ENCODE data around the gene IL12RB2.

The IL12RB2 gene

GRCh38 chr1:67316180-67316902 lies 8.7 kb downstream of the IL12RB2 start:
- no peak overlapping the region for H3K27ac ChIP-seq (replicated peaks; ENCODE audit: low read length)
- no peak overlapping the region for H2BK15ac ChIP-seq (ENCODE audit: low read length)
- H3K9ac ChIP-seq (ENCODE audit: low read depth, low read length, poor library complexity): no peak overlapping the region
- no peak overlapping the region for H3K14ac ChIP-seq (ENCODE audit: low read length)
- H3K36me3 ChIP-seq (replicated peaks in 1 of 2; ENCODE audit: control insufficient read depth in 2 of 2, insufficient read depth in 2 of 2, low read length in 2 of 2): no peaks in the 10 kb centered on the region
- H2BK12ac ChIP-seq (ENCODE audit: low read length): no peak overlapping the region
- H3K4me2 ChIP-seq (ENCODE audit: insufficient read depth, low read length, poor library complexity, severe bottlenecking): no peak overlapping the region
- H4K8ac ChIP-seq (ENCODE audit: low read depth, low read length): no peak overlapping the region
- peaks cover 0 to 48% (median 0%) of the 10 kb centered on the region in 3 experiments for H3K27me3 ChIP-seq (ENCODE audit: control insufficient read depth in 3 of 3, insufficient read depth in 3 of 3, low read depth in 1 of 3, low read length in 3 of 3)
- no peaks in the 10 kb centered on the region for H3K4me1 ChIP-seq (ENCODE audit: control insufficient read depth in 2 of 2, insufficient read depth in 1 of 2, low read depth in 1 of 2, low read length in 2 of 2)
- no peak overlapping the region for H3K4ac ChIP-seq (ENCODE audit: low read length)
- H2BK120ac ChIP-seq (ENCODE audit: low read depth, low read length): no peak overlapping the region
- no peak overlapping the region for H4K91ac ChIP-seq (ENCODE audit: low read depth, low read length, poor library complexity)
- H3K18ac ChIP-seq (ENCODE audit: low read length): no peak overlapping the region
- H3K9me3 ChIP-seq (replicated peaks in 1 of 2; ENCODE audit: control insufficient read depth in 2 of 2, insufficient read depth in 1 of 2, low read depth in 1 of 2, low read length in 2 of 2): no peaks in the 10 kb centered on the region
- H3K23ac ChIP-seq (ENCODE audit: low read depth, low read length, poor library complexity): no peak overlapping the region
- H3K79me1 ChIP-seq (ENCODE audit: low read depth, low read length): no peaks in the 10 kb centered on the region
- no peak overlapping the region for H2BK5ac ChIP-seq (ENCODE audit: low read length)
- no CpG with 5 or more reads among the region's 8 CpGs for WGBS, 2 donors (ENCODE audit: extremely low coverage in 2 of 2, insufficient read length in 2 of 2, insufficient replicate concordance in 1 of 2)
- DNase-seq (ENCODE audit: low spot score): no peak
- no peak overlapping the region for H3K4me3 ChIP-seq (ENCODE audit: low read length in 2 of 2)
- H2AFZ ChIP-seq (ENCODE audit: low read length): no peak overlapping the region
- no peak overlapping the region for H2AK5ac ChIP-seq (ENCODE audit: low read depth, low read length)

- Histone ChIP-seq H4K91ac (ENCODE audit: low read depth, low read length, poor library complexity) (no peak overlapping the region), H3K9ac (ENCODE audit: low read depth, low read length, poor library complexity) (no peak overlapping the region), H3K4me2 (ENCODE audit: insufficient read depth, low read length, poor library complexity, severe bottlenecking) (no peak overlapping the region), H3K4ac (ENCODE audit: low read length) (no peak overlapping the region), H3K9me3 (replicated peaks in 1 of 2; ENCODE audit: control insufficient read depth in 2 of 2, insufficient read depth in 1 of 2, low read depth in 1 of 2, low read length in 2 of 2) (no peaks in the 10 kb centered on the region), H3K4me3 (ENCODE audit: low read length in 2 of 2) (no peak overlapping the region), H4K8ac (ENCODE audit: low read depth, low read length) (no peak overlapping the region), H2BK120ac (ENCODE audit: low read depth, low read length) (no peak overlapping the region), H2BK5ac (ENCODE audit: low read length) (no peak overlapping the region), H3K4me1 (ENCODE audit: control insufficient read depth in 2 of 2, insufficient read depth in 1 of 2, low read depth in 1 of 2, low read length in 2 of 2) (no peaks in the 10 kb centered on the region), H2AFZ (ENCODE audit: low read length) (no peak overlapping the region), H3K27me3 (ENCODE audit: control insufficient read depth in 3 of 3, insufficient read depth in 3 of 3, low read depth in 1 of 3, low read length in 3 of 3) (peaks cover 0 to 45% (median 0%) of the 10 kb centered on the region in 3 experiments), H2BK15ac (ENCODE audit: low read length) (no peak overlapping the region), H3K23ac (ENCODE audit: low read depth, low read length, poor library complexity) (no peak overlapping the region), H3K14ac (ENCODE audit: low read length) (no peak overlapping the region), H2BK12ac (ENCODE audit: low read length) (no peak overlapping the region), H3K18ac (ENCODE audit: low read length) (no peak overlapping the region), H3K36me3 (replicated peaks in 1 of 2; ENCODE audit: control insufficient read depth in 2 of 2, insufficient read depth in 2 of 2, low read length in 2 of 2) (no peaks in the 10 kb centered on the region), H2AK5ac (ENCODE audit: low read depth, low read length) (no peak overlapping the region), H3K27ac (replicated peaks; ENCODE audit: low read length) (no peak overlapping the region), H3K79me1 (ENCODE audit: low read depth, low read length) (no peaks in the 10 kb centered on the region)
- WGBS, 2 donors (ENCODE audit: extremely low coverage in 2 of 2, insufficient read length in 2 of 2, insufficient replicate concordance in 1 of 2): no CpG with 5 or more reads among the region's 2 CpGs
- no peak for DNase-seq (ENCODE audit: low spot score)
Measured at GRCh38 chr1:67316918-67317317, 9.2 kb downstream of the IL12RB2 start.

GRCh38 chr1:67317803-67318202 lies 10.1 kb downstream of the IL12RB2 start:
- no peak for DNase-seq (ENCODE audit: low spot score)
- no peaks in the 10 kb centered on the region for H3K79me1 ChIP-seq (ENCODE audit: low read depth, low read length)
- H3K23ac ChIP-seq (ENCODE audit: low read depth, low read length, poor library complexity): no peak overlapping the region
- H4K8ac ChIP-seq (ENCODE audit: low read depth, low read length): no peak overlapping the region
- no peak overlapping the region for H2BK12ac ChIP-seq (ENCODE audit: low read length)
- H3K14ac ChIP-seq (ENCODE audit: low read length): no peak overlapping the region
- no peaks in the 10 kb centered on the region for H3K36me3 ChIP-seq (replicated peaks in 1 of 2; ENCODE audit: control insufficient read depth in 2 of 2, insufficient read depth in 2 of 2, low read length in 2 of 2)
- H3K9me3 ChIP-seq (replicated peaks in 1 of 2; ENCODE audit: control insufficient read depth in 2 of 2, insufficient read depth in 1 of 2, low read depth in 1 of 2, low read length in 2 of 2): peaks cover 0 to 2% of the 10 kb centered on the region in 2 donors
- H2AFZ ChIP-seq (ENCODE audit: low read length): no peak overlapping the region
- no peak overlapping the region for H2BK15ac ChIP-seq (ENCODE audit: low read length)
- no peaks in the 10 kb centered on the region for H3K4me1 ChIP-seq (ENCODE audit: control insufficient read depth in 2 of 2, insufficient read depth in 1 of 2, low read depth in 1 of 2, low read length in 2 of 2)
- H2BK5ac ChIP-seq (ENCODE audit: low read length): no peak overlapping the region
- no peak overlapping the region for H3K4ac ChIP-seq (ENCODE audit: low read length)
- no CpG with 5 or more reads among the region's 4 CpGs for WGBS, 2 donors (ENCODE audit: extremely low coverage in 2 of 2, insufficient read length in 2 of 2, insufficient replicate concordance in 1 of 2)
- H3K27ac ChIP-seq (replicated peaks; ENCODE audit: low read length): no peak overlapping the region
- no peak overlapping the region for H4K91ac ChIP-seq (ENCODE audit: low read depth, low read length, poor library complexity)
- H3K27me3 ChIP-seq (ENCODE audit: control insufficient read depth in 3 of 3, insufficient read depth in 3 of 3, low read depth in 1 of 3, low read length in 3 of 3): peaks cover 0 to 37% (median 0%) of the 10 kb centered on the region in 3 experiments
- H3K4me3 ChIP-seq (ENCODE audit: low read length in 2 of 2): no peak overlapping the region
- H2AK5ac ChIP-seq (ENCODE audit: low read depth, low read length): no peak overlapping the region
- no peak overlapping the region for H3K9ac ChIP-seq (ENCODE audit: low read depth, low read length, poor library complexity)
- no peak overlapping the region for H3K4me2 ChIP-seq (ENCODE audit: insufficient read depth, low read length, poor library complexity, severe bottlenecking)
- H3K18ac ChIP-seq (ENCODE audit: low read length): no peak overlapping the region
- no peak overlapping the region for H2BK120ac ChIP-seq (ENCODE audit: low read depth, low read length)

GRCh38 chr1:67322442-67322841 lies 14.8 kb downstream of the IL12RB2 start:
- Histone ChIP-seq H3K9ac (ENCODE audit: low read depth, low read length, poor library complexity) (no peak overlapping the region), H3K4me2 (ENCODE audit: insufficient read depth, low read length, poor library complexity, severe bottlenecking) (no peak overlapping the region), H2BK12ac (ENCODE audit: low read length) (no peak overlapping the region), H4K8ac (ENCODE audit: low read depth, low read length) (no peak overlapping the region), H2AFZ (ENCODE audit: low read length) (no peak overlapping the region), H3K36me3 (replicated peaks in 1 of 2; ENCODE audit: control insufficient read depth in 2 of 2, insufficient read depth in 2 of 2, low read length in 2 of 2) (no peaks in the 10 kb centered on the region), H3K4me1 (ENCODE audit: control insufficient read depth in 2 of 2, insufficient read depth in 1 of 2, low read depth in 1 of 2, low read length in 2 of 2) (no peaks in the 10 kb centered on the region), H2BK15ac (ENCODE audit: low read length) (no peak overlapping the region), H2BK5ac (ENCODE audit: low read length) (no peak overlapping the region), H3K27ac (replicated peaks; ENCODE audit: low read length) (no peak overlapping the region), H3K18ac (ENCODE audit: low read length) (peak overlapping the region; percentile 57), H2AK5ac (ENCODE audit: low read depth, low read length) (no peak overlapping the region), H4K91ac (ENCODE audit: low read depth, low read length, poor library complexity) (no peak overlapping the region), H3K4ac (ENCODE audit: low read length) (no peak overlapping the region), H3K4me3 (ENCODE audit: low read length in 2 of 2) (no peak overlapping the region), H3K79me1 (ENCODE audit: low read depth, low read length) (no peaks in the 10 kb centered on the region), H3K9me3 (replicated peaks in 1 of 2; ENCODE audit: control insufficient read depth in 2 of 2, insufficient read depth in 1 of 2, low read depth in 1 of 2, low read length in 2 of 2) (peaks cover 0 to 2% of the 10 kb centered on the region in 2 donors), H3K23ac (ENCODE audit: low read depth, low read length, poor library complexity) (no peak overlapping the region), H2BK120ac (ENCODE audit: low read depth, low read length) (no peak overlapping the region), H3K27me3 (ENCODE audit: control insufficient read depth in 3 of 3, insufficient read depth in 3 of 3, low read depth in 1 of 3, low read length in 3 of 3) (peaks cover 0 to 8% (median 0%) of the 10 kb centered on the region in 3 experiments), H3K14ac (ENCODE audit: low read length) (no peak overlapping the region)
- DNase-seq (ENCODE audit: low spot score): no peak
- WGBS, 2 donors (ENCODE audit: extremely low coverage in 2 of 2, insufficient read length in 2 of 2, insufficient replicate concordance in 1 of 2): no CpG with 5 or more reads among the region's 1 CpG
